ENCODE measurements around the gene EEA1.

- TF ChIP-seq GLI2 (tag by site-specific recombination; IDR thresholded peaks at IDR 0.05; ENCODE audit: borderline replicate concordance, low read depth) (no peak), CTCF (tag by site-specific recombination; IDR thresholded peaks at IDR 0.05) (no peak), ZNF560 (tag by site-specific recombination; IDR thresholded peaks at IDR 0.05; ENCODE audit: borderline replicate concordance) (no peak), REST (tag by site-specific recombination; IDR thresholded peaks at IDR 0.05) (no peak), PRDM6 (tag by site-specific recombination; IDR thresholded peaks at IDR 0.05) (no peak)
These were observed 28.2 kb downstream of the EEA1 start for GRCh38 chr12:92900941-92901340.

Data from HEK293 (cell line).